AG08396 (cell line): ENCODE results near the gene BCL10.

ENCODE experiments used
- DNase-seq: peaks from one replicate; pipeline ENCODE4 v3.0.0; 2012; ENCODE audit warnings: low spot score, mixed read lengths

BCL10 gene

GRCh38 chr1:85297855-85298629 lies 21.6 kb upstream of the BCL10 start:
- DNase-seq = peak; percentile 72

GRCh38 chr1:85297538-85297854 lies 21.1 kb upstream of the BCL10 start:
- DNase-seq = no peak

GRCh38 chr1:85296980-85297379 lies 20.5 kb upstream of the BCL10 start:
- DNase-seq = no peak

GRCh38 chr1:85295654-85296053 lies 19.2 kb upstream of the BCL10 start:
- no peak for DNase-seq

GRCh38 chr1:85295006-85295431 lies 18.6 kb upstream of the BCL10 start:
- DNase-seq = no peak

GRCh38 chr1:85290826-85291225 lies 14.4 kb upstream of the BCL10 start:
- peak; percentile 28 for DNase-seq

- no peak for DNase-seq
These were observed 13.5 kb upstream of the BCL10 start for GRCh38 chr1:85289848-85290335.

GRCh38 chr1:85289207-85289847 lies 12.9 kb upstream of the BCL10 start:
- peak; percentile 67 for DNase-seq

- no peak for DNase-seq
These were observed 7.8 kb upstream of the BCL10 start for GRCh38 chr1:85284202-85284601.

- no peak for DNase-seq
These were observed 7.2 kb upstream of the BCL10 start for GRCh38 chr1:85283475-85284199.

GRCh38 chr1:85282424-85282823 lies 6.0 kb upstream of the BCL10 start:
- DNase-seq = no peak

- no peak for DNase-seq
These were observed 4.2 kb upstream of the BCL10 start for GRCh38 chr1:85280636-85281035.

- DNase-seq = no peak
These were observed 3.1 kb upstream of the BCL10 start for GRCh38 chr1:85279458-85280080.

GRCh38 chr1:85278853-85279314 lies 2.5 kb upstream of the BCL10 start:
- DNase-seq = peak; percentile 82

GRCh38 chr1:85277802-85278201 lies 1.4 kb upstream of the BCL10 start:
- no peak for DNase-seq

- no peak for DNase-seq
These were observed 677 bp upstream of the BCL10 start for GRCh38 chr1:85276978-85277639.

GRCh38 chr1:85275701-85276214 lies 674 bp downstream of the BCL10 start:
- DNase-seq = no peak

GRCh38 chr1:85274969-85275453 lies 1.4 kb downstream of the BCL10 start:
- peak; percentile 56 for DNase-seq

GRCh38 chr1:85273397-85273796 lies 3.0 kb downstream of the BCL10 start:
- no peak for DNase-seq

- DNase-seq = no peak
These were observed 7.4 kb downstream of the BCL10 start for GRCh38 chr1:85268801-85269585.

GRCh38 chr1:85267313-85267712 lies 9.1 kb downstream of the BCL10 start:
- DNase-seq = no peak
